Esophagus muscularis mucosa (tissue), 3 donors: ENCODE data around the gene ST6GALNAC3.

Source experiments
- CTCF ChIP-seq, 3 experiments: fragments of 200-600 bp in 2 of 3; fragments of 450-650 bp in 1 of 3; sonication (generic) in 2 of 3; IDR thresholded peaks; one replicate each; pipeline ENCODE4 v1.5.1; 2017 to 2019; ENCODE audit warnings: antibody characterized with exemption in 3 of 3, mild to moderate bottlenecking in 2 of 3, moderate library complexity in 1 of 3
- POLR2A ChIP-seq: fragments of 450-650 bp; IDR thresholded peaks from one replicate; pipeline ENCODE4 v1.6.1; 2017; ENCODE audit warnings: antibody characterized with exemption, moderate library complexity, mild to moderate bottlenecking, low read depth
- POLR2AphosphoS5 ChIP-seq, 2 donors: sonication (generic); formaldehyde crosslinking; IDR thresholded peaks; one replicate each; pipeline ENCODE4 v1.6.1; 2017; ENCODE audit warnings: antibody characterized with exemption in 2 of 2

- TF ChIP-seq CTCF (IDR thresholded peaks at IDR 0.05) (no peak), POLR2A (no peak), POLR2AphosphoS5 (IDR thresholded peaks at IDR 0.05) (no peak)
Observed at GRCh38 chr1:76580206-76580605, 505.7 kb downstream of the ST6GALNAC3 start.
